Measurements from ENCODE around the gene UBA1. TPM values are rescaled to one million over a fixed set of nuclear protein-coding genes. Genes with fewer than 3 reads are reported as not detected.

UBA1 gene
- polyA plus RNA-seq, 1 donor (not counting 4 experiments of a cell fraction or from before 2014, with no cell fraction given), result 236 TPM

- dilution Hi-C loops (cut with MboI; ENCODE audit: extremely low pct_ligation_motif_present, low sequenced_read_pairs), result no loop called here
- Histone ChIP-seq H3K4me3 (ENCODE audit: control insufficient read depth in 2 of 3, extremely low read depth in 1 of 3, insufficient read depth in 2 of 3, low read depth in 1 of 3, low read length in 3 of 3) (no peak overlapping the region), H2AFZ (ENCODE audit: control insufficient read depth, low read length) (no peak overlapping the region), H3K79me2 (ENCODE audit: control insufficient read depth, insufficient read depth, low read length) (peaks cover 4% of the 10 kb centered on the region), H3K27ac (ENCODE audit: control insufficient read depth, insufficient read depth, low read length) (no peak overlapping the region), H3K36me3 (ENCODE audit: control insufficient read depth in 2 of 2, extremely low read depth in 1 of 2, insufficient read depth in 2 of 2, low read length in 2 of 2) (peaks cover 20 to 36% of the 10 kb centered on the region in 2 experiments), H4K20me1 (ENCODE audit: control insufficient read depth, extremely low read depth, insufficient read depth, low read length) (no peaks in the 10 kb centered on the region), H3K9me1 (ENCODE audit: control insufficient read depth, extremely low read depth, insufficient read depth, low read length) (no peaks in the 10 kb centered on the region), H3K4me1 (ENCODE audit: control insufficient read depth, extremely low read depth, insufficient read depth, low read length) (peaks cover 5% of the 10 kb centered on the region), H3K4me2 (ENCODE audit: control insufficient read depth, extremely low read depth, insufficient read depth, low read depth, low read length) (no peak overlapping the region), H3K9ac (ENCODE audit: control insufficient read depth, extremely low read depth, insufficient read depth, low read length) (no peak overlapping the region), H3K9me3 (ENCODE audit: control insufficient read depth, low read depth, low read length) (no peaks in the 10 kb centered on the region), H3K27me3 (ENCODE audit: control insufficient read depth, extremely low read depth, insufficient read depth, low read length) (no peaks in the 10 kb centered on the region)
- DNase-seq (ENCODE audit: low read depth, low spot score), result no peak
- no peak for FAIRE-seq
- TF ChIP-seq CTCF (optimal IDR thresholded peaks at IDR 0.05 in 1 of 3, IDR thresholded peaks at IDR 0.05 in 1 of 3, conservative IDR thresholded peaks at IDR 0.05 in 1 of 3; ENCODE audit: extremely low read depth in 1 of 3, insufficient read depth in 2 of 3, low read length in 3 of 3), result no peak
- no peak for TF ChIP-seq EZH2 (IDR thresholded peaks at IDR 0.05; ENCODE audit: low read length)
Observed at GRCh38 chrX:47229427-47229826, 35.8 kb downstream of the UBA1 start.

- TF ChIP-seq EZH2 (IDR thresholded peaks at IDR 0.05; ENCODE audit: low read length), result no peak
- no peak for TF ChIP-seq CTCF (optimal IDR thresholded peaks at IDR 0.05 in 1 of 3, IDR thresholded peaks at IDR 0.05 in 1 of 3, conservative IDR thresholded peaks at IDR 0.05 in 1 of 3; ENCODE audit: extremely low read depth in 1 of 3, insufficient read depth in 2 of 3, low read length in 3 of 3)
- Histone ChIP-seq H3K27ac (ENCODE audit: control insufficient read depth, insufficient read depth, low read length) (no peak overlapping the region), H3K9ac (ENCODE audit: control insufficient read depth, extremely low read depth, insufficient read depth, low read length) (no peak overlapping the region), H3K4me2 (ENCODE audit: control insufficient read depth, extremely low read depth, insufficient read depth, low read depth, low read length) (no peak overlapping the region), H3K4me1 (ENCODE audit: control insufficient read depth, extremely low read depth, insufficient read depth, low read length) (peaks cover 5% of the 10 kb centered on the region), H3K9me1 (ENCODE audit: control insufficient read depth, extremely low read depth, insufficient read depth, low read length) (no peaks in the 10 kb centered on the region), H3K9me3 (ENCODE audit: control insufficient read depth, low read depth, low read length) (no peaks in the 10 kb centered on the region), H4K20me1 (ENCODE audit: control insufficient read depth, extremely low read depth, insufficient read depth, low read length) (no peaks in the 10 kb centered on the region), H3K79me2 (ENCODE audit: control insufficient read depth, insufficient read depth, low read length) (peaks cover 6% of the 10 kb centered on the region), H3K4me3 (ENCODE audit: control insufficient read depth in 2 of 3, extremely low read depth in 1 of 3, insufficient read depth in 2 of 3, low read depth in 1 of 3, low read length in 3 of 3) (no peak overlapping the region), H2AFZ (ENCODE audit: control insufficient read depth, low read length) (no peak overlapping the region), H3K36me3 (ENCODE audit: control insufficient read depth in 2 of 2, extremely low read depth in 1 of 2, insufficient read depth in 2 of 2, low read length in 2 of 2) (peaks cover 17 to 28% of the 10 kb centered on the region in 2 experiments), H3K27me3 (ENCODE audit: control insufficient read depth, extremely low read depth, insufficient read depth, low read length) (no peaks in the 10 kb centered on the region)
- dilution Hi-C loops (cut with MboI; ENCODE audit: extremely low pct_ligation_motif_present, low sequenced_read_pairs), result no loop called here
- DNase-seq (ENCODE audit: low read depth, low spot score) (no peak), FAIRE-seq (no peak)
Observed at GRCh38 chrX:47230136-47230868, 36.7 kb downstream of the UBA1 start.
